ENCODE data around the gene C18orf63. TPM values are rescaled to one million over a fixed set of nuclear protein-coding genes. Genes with fewer than 3 reads are reported as not detected.

The C18orf63 gene
- total and polyA plus RNA-seq, 2 donors (not counting 3 experiments of a cell fraction or from before 2014, with no cell fraction given): not detected

DNA sequence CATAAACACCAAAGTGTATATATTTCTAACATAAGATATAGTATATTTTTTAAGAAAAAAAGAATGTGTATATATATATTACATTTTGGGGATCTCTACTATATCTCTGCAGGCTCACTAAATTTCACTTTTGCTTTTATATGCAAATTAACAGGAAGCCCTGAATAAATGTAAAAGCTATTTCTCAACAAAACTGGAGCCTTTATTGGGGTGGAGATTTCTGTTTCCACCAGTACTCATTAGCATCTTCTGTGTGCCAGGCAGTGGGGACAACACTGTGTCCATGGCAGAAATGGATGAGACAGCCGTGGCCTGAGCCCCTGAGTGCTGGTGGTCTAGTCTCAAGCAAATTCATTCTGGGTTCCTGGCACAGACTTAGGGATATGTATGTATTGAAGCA lies 41.3 kb downstream of the C18orf63 start:
- DNase-seq (ENCODE audit: low read depth, low spot score): no peak
- FAIRE-seq: no peak
- H3K4me1 ChIP-seq (ENCODE audit: control insufficient read depth, extremely low read depth, insufficient read depth, low read length): no peaks in the 10 kb centered on the region
- no peaks in the 10 kb centered on the region for H3K36me3 ChIP-seq (ENCODE audit: control insufficient read depth in 2 of 2, extremely low read depth in 1 of 2, insufficient read depth in 2 of 2, low read length in 2 of 2)
- H3K79me2 ChIP-seq (ENCODE audit: control insufficient read depth, insufficient read depth, low read length): no peaks in the 10 kb centered on the region
- H3K9me1 ChIP-seq (replicated peaks; ENCODE audit: control insufficient read depth, extremely low read depth, insufficient read depth, low read length): no peaks in the 10 kb centered on the region
- dilution Hi-C loops (cut with MboI; ENCODE audit: extremely low pct_ligation_motif_present, low sequenced_read_pairs): no loop called here
- peaks cover 1 to 15% of the 10 kb centered on the region in 2 experiments for H3K27me3 ChIP-seq (ENCODE audit: control insufficient read depth in 2 of 2, insufficient read depth in 2 of 2, low read length in 2 of 2)
- no peaks in the 10 kb centered on the region for H4K20me1 ChIP-seq (replicated peaks; ENCODE audit: control insufficient read depth, extremely low read depth, insufficient read depth, low read length)
- H2AFZ ChIP-seq (ENCODE audit: low read depth, low read length): no peak overlapping the region
- no TSS peak for BruUV-seq (replicated peaks)
- CTCF ChIA-PET: interaction anchor here (5.8 kb wide), 1 partner anchor 195 kb away, joined by 106 read pairs; no protein-coding TSS in a partner anchor
- no peak overlapping the region for H3K4me2 ChIP-seq (ENCODE audit: insufficient read depth, low read length)
- TF ChIP-seq, protein P1, sequence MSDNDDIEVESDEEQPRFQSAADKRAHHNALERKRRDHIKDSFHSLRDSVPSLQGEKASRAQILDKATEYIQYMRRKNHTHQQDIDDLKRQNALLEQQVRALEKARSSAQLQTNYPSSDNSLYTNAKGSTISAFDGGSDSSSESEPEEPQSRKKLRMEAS (IDR thresholded peaks at IDR 0.05; ENCODE audit: insufficient read depth, insufficient read length): no peak
- H3K27ac ChIP-seq (ENCODE audit: insufficient read depth, low read depth, low read length): no peak overlapping the region
- H3K4me3 ChIP-seq (replicated peaks in 1 of 3; ENCODE audit: insufficient read depth in 1 of 3, low read depth in 1 of 3, low read length in 3 of 3): no peak overlapping the region
- no peak overlapping the region for H3K9ac ChIP-seq (replicated peaks; ENCODE audit: extremely low read depth, insufficient read depth, low read length)
- H3K9me3 ChIP-seq (replicated peaks; ENCODE audit: control insufficient read depth, insufficient read depth, low read length): no peaks in the 10 kb centered on the region
- POLR2A ChIA-PET: no interaction called here
- intact Hi-C loops (cut with micrococcal nuclease): no loop called here

DNA sequence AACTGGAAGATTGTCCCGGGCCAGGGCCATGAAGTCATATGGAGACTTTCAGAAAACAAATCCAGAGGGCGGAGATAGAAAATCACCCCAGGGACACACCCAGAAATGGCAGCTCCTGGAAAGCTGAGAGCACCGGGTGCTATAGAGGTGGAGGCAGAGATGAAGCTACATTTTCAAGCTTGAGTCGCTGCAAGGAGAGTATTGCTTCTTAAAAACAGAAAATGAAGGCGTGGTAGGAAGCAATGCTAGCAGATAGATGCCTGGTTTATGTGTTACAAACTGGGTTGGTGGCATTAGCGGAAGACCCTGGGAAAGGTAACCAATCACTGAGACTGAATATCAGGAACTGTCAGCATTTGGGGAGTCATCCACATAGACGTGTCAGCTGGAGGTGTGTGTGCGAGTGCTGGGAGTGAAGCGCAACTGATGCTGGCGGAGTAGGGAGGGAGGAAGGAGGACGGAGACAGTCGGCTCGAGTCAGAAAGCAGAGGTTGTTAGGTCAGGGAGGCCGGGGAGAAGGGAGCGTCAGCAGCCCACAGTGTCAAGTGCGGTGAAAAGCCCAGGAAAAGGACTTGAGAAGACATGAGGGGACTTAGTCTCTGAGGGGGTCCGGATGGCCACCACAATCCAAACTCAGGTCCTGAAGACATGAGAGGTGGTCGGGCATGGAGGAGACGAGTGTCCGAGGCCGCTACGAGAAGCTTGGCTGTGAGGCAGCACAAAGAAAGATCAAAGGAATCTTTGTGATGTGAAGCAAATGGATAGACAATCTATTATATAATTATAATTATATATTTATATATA lies 45.4 kb downstream of the C18orf63 start:
- dilution Hi-C loops (cut with MboI; ENCODE audit: extremely low pct_ligation_motif_present, low sequenced_read_pairs): no loop called here
- no peaks in the 10 kb centered on the region for H3K9me3 ChIP-seq (replicated peaks; ENCODE audit: control insufficient read depth, insufficient read depth, low read length)
- ChIA-PET CTCF (interaction anchor here (1.2 kb wide), 1 partner anchor 19 kb away, joined by 4 read pairs; no protein-coding TSS in a partner anchor), POLR2A (no interaction called here)
- H3K27me3 ChIP-seq (ENCODE audit: control insufficient read depth in 2 of 2, insufficient read depth in 2 of 2, low read length in 2 of 2): peaks cover 0 to 5% of the 10 kb centered on the region in 2 experiments
- no peak overlapping the region for H3K9ac ChIP-seq (replicated peaks; ENCODE audit: extremely low read depth, insufficient read depth, low read length)
- H4K20me1 ChIP-seq (replicated peaks; ENCODE audit: control insufficient read depth, extremely low read depth, insufficient read depth, low read length): no peaks in the 10 kb centered on the region
- H2AFZ ChIP-seq (ENCODE audit: low read depth, low read length): no peak overlapping the region
- H3K27ac ChIP-seq (ENCODE audit: insufficient read depth, low read depth, low read length): no peak overlapping the region
- H3K79me2 ChIP-seq (ENCODE audit: control insufficient read depth, insufficient read depth, low read length): no peaks in the 10 kb centered on the region
- intact Hi-C loops (cut with micrococcal nuclease): loop anchor here (1.0 kb wide), 1 partner anchor 19 kb away; no protein-coding TSS in a partner anchor
- no peaks in the 10 kb centered on the region for H3K9me1 ChIP-seq (replicated peaks; ENCODE audit: control insufficient read depth, extremely low read depth, insufficient read depth, low read length)
- no peak for DNase-seq (ENCODE audit: low read depth, low spot score)
- no peaks in the 10 kb centered on the region for H3K36me3 ChIP-seq (ENCODE audit: control insufficient read depth in 2 of 2, extremely low read depth in 1 of 2, insufficient read depth in 2 of 2, low read length in 2 of 2)
- H3K4me2 ChIP-seq (ENCODE audit: insufficient read depth, low read length): no peak overlapping the region
- no TSS peak for BruUV-seq (replicated peaks)
- TF ChIP-seq MYC (IDR thresholded peaks at IDR 0.05; ENCODE audit: low read depth, low read length): no peak
- no peak for TF ChIP-seq POLR2A (IDR thresholded peaks at IDR 0.05; ENCODE audit: low read depth, low read length)
- TF ChIP-seq EZH2 (IDR thresholded peaks at IDR 0.05; ENCODE audit: borderline replicate concordance, low read depth, low read length, severe bottlenecking): no peak
- no peak for TF ChIP-seq JUN (IDR thresholded peaks at IDR 0.05; ENCODE audit: borderline replicate concordance, insufficient read depth, insufficient read length, low read depth)
- TF ChIP-seq, protein P1 (IDR thresholded peaks at IDR 0.05; ENCODE audit: insufficient read depth, insufficient read length): no peak
- no peak for TF ChIP-seq POLR2AphosphoS5 (IDR thresholded peaks at IDR 0.05; ENCODE audit: insufficient read depth, low read depth, low read length)
- TF ChIP-seq FOS (IDR thresholded peaks at IDR 0.05; ENCODE audit: borderline replicate concordance, insufficient read depth, low read length): no peak
- no peak for TF ChIP-seq GATA2 (IDR thresholded peaks at IDR 0.05; ENCODE audit: insufficient read depth, insufficient read length, low read depth, low read length)
- TF ChIP-seq, protein P2, sequence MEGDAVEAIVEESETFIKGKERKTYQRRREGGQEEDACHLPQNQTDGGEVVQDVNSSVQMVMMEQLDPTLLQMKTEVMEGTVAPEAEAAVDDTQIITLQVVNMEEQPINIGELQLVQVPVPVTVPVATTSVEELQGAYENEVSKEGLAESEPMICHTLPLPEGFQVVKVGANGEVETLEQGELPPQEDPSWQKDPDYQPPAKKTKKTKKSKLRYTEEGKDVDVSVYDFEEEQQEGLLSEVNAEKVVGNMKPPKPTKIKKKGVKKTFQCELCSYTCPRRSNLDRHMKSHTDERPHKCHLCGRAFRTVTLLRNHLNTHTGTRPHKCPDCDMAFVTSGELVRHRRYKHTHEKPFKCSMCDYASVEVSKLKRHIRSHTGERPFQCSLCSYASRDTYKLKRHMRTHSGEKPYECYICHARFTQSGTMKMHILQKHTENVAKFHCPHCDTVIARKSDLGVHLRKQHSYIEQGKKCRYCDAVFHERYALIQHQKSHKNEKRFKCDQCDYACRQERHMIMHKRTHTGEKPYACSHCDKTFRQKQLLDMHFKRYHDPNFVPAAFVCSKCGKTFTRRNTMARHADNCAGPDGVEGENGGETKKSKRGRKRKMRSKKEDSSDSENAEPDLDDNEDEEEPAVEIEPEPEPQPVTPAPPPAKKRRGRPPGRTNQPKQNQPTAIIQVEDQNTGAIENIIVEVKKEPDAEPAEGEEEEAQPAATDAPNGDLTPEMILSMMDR (IDR thresholded peaks at IDR 0.05; ENCODE audit: extremely low read depth in 1 of 2, insufficient read depth in 1 of 2, low read depth in 1 of 2, low read length in 2 of 2): no peak
- H3K4me3 ChIP-seq (replicated peaks in 1 of 3; ENCODE audit: insufficient read depth in 1 of 3, low read depth in 1 of 3, low read length in 3 of 3): no peak overlapping the region
- no peak for FAIRE-seq
- H3K4me1 ChIP-seq (ENCODE audit: control insufficient read depth, extremely low read depth, insufficient read depth, low read length): no peaks in the 10 kb centered on the region

Measured in endothelial cell of umbilical vein (primary cell).